Keratinocyte (primary cell): ENCODE measurements around the gene FAM3B. TPM values are rescaled to one million over a fixed set of nuclear protein-coding genes. Genes with fewer than 3 reads are reported as not detected.

Experiments used
- DNase-seq: peaks from one replicate; pipeline ENCODE4 v3.0.0-alpha.2; 2011; ENCODE audit warnings: low read depth, missing footprints, low spot score
- FAIRE-seq: peaks from 2 replicates; lab custom pipeline; 2011; peaks lifted over from hg19 to GRCh38; lab: Jason Lieb, UNC
- H2AFZ ChIP-seq: 2 replicates; pipeline ENCODE4 v1.6.0; 2012; ENCODE audit warnings: low read length, control low read depth, inconsistent platforms; ENCODE audit not compliant: control insufficient read depth
- H3K27ac ChIP-seq: 2 replicates; pipeline ENCODE4 v1.5.1; 2011; ENCODE audit warnings: low read length; ENCODE audit not compliant: control insufficient read depth, insufficient read depth
- H3K27me3 ChIP-seq: 3 replicates; pipeline ENCODE4 v1.6.0; 2011; ENCODE audit warnings: low read length; ENCODE audit not compliant: control insufficient read depth, insufficient read depth; ENCODE audit errors: extremely low read depth
- H3K36me3 ChIP-seq, 2 experiments: 2 replicates in 1 of 2; 3 replicates in 1 of 2; pipeline ENCODE4 v1.5.1; 2011; ENCODE audit warnings: low read length in 2 of 2, mild to moderate bottlenecking in 1 of 2; ENCODE audit not compliant: control insufficient read depth in 2 of 2, insufficient read depth in 2 of 2; ENCODE audit errors: extremely low read depth in 1 of 2
- H3K4me1 ChIP-seq: 3 replicates; pipeline ENCODE4 v1.5.1; 2011; ENCODE audit warnings: low read length; ENCODE audit not compliant: control insufficient read depth, insufficient read depth; ENCODE audit errors: extremely low read depth
- H3K4me2 ChIP-seq: 3 replicates; pipeline ENCODE4 v1.6.0; 2011; ENCODE audit warnings: low read depth, low read length; ENCODE audit not compliant: control insufficient read depth, insufficient read depth; ENCODE audit errors: extremely low read depth
- H3K4me3 ChIP-seq, 3 experiments: fragments of 200-600 bp in 1 of 3; sonication (generic) in 1 of 3; 2 replicates in 2 of 3; 3 replicates in 1 of 3; pipeline ENCODE4 v1.5.1; 2011 to 2016; ENCODE audit warnings: low read length in 3 of 3, mild to moderate bottlenecking in 3 of 3, control low read depth in 2 of 3, inconsistent platforms in 1 of 3, low read depth in 1 of 3, mixed read lengths in 1 of 3, mixed run types in 1 of 3, moderate library complexity in 1 of 3; ENCODE audit not compliant: control insufficient read depth in 2 of 3, insufficient read depth in 2 of 3; ENCODE audit errors: extremely low read depth in 1 of 3
- H3K79me2 ChIP-seq: 2 replicates; pipeline ENCODE4 v1.6.0; 2012; ENCODE audit warnings: low read length; ENCODE audit not compliant: control insufficient read depth, insufficient read depth
- H3K9ac ChIP-seq: 3 replicates; pipeline ENCODE4 v1.6.0; 2011; ENCODE audit warnings: low read length; ENCODE audit not compliant: control insufficient read depth, insufficient read depth; ENCODE audit errors: extremely low read depth
- H3K9me1 ChIP-seq: 3 replicates; pipeline ENCODE4 v1.6.0; 2011; ENCODE audit warnings: low read length; ENCODE audit not compliant: control insufficient read depth, insufficient read depth; ENCODE audit errors: extremely low read depth
- H3K9me3 ChIP-seq: 2 replicates; pipeline ENCODE4 v1.5.1; 2012; ENCODE audit warnings: low read depth, low read length; ENCODE audit not compliant: control insufficient read depth
- H4K20me1 ChIP-seq: 3 replicates; pipeline ENCODE4 v1.6.0; 2011; ENCODE audit warnings: low read length; ENCODE audit not compliant: control insufficient read depth, insufficient read depth; ENCODE audit errors: extremely low read depth
- CTCF ChIP-seq, 3 experiments: IDR thresholded peaks in 1 of 3; conservative IDR thresholded peaks in 1 of 3; optimal IDR thresholded peaks in 1 of 3; 2 replicates in 2 of 3; 3 replicates in 1 of 3; pipeline versions ENCODE3 to v1.5.1; 2011; ENCODE audit warnings: low read length in 3 of 3, mild to moderate bottlenecking in 3 of 3, moderate library complexity in 2 of 3, control low read depth in 1 of 3, inconsistent platforms in 1 of 3; ENCODE audit not compliant: insufficient read depth in 2 of 3; ENCODE audit errors: extremely low read depth in 1 of 3
- EZH2 ChIP-seq: IDR thresholded peaks from one replicate; pipeline ENCODE4 v1.6.1; 2012; ENCODE audit warnings: inconsistent platforms, mild to moderate bottlenecking, low read length, moderate library complexity
- dilution Hi-C: fragments of 300-500 bp; cut with MboI; formaldehyde crosslinking; loops from one replicate; pipeline ENCODE4 v1.7.0; 2020; ENCODE audit warnings: low sequenced_read_pairs; ENCODE audit not compliant: extremely low pct_ligation_motif_present
- polyA plus RNA-seq, 5 experiments: library from polyadenylated mRNA; depleted of rRNA in 3 of 5; stranded (reverse) in 3 of 5; stranded (forward) in 1 of 5; unstranded in 1 of 5; fragments of >200 nt; gene quantifications; 1 replicate in 1 of 5; 2 replicates in 3 of 5; 3 replicates in 1 of 5; pipeline versions ENCODE4 v1.2.1 to v1.2.3, GENCODE V29; 2011 to 2012; ENCODE audit warnings: missing spikeins in 2 of 5, low read depth in 1 of 5, low replicate concordance in 1 of 5

The FAM3B gene
- polyA plus RNA-seq, 1 donor (not counting 4 experiments of a cell fraction or from before 2014, with no cell fraction given): not detected

- H3K9ac ChIP-seq: no peak overlapping the region
- FAIRE-seq (no peak), DNase-seq (no peak)
- H3K4me2 ChIP-seq: no peak overlapping the region
- no peaks in the 10 kb centered on the region for H3K36me3 ChIP-seq
- no peaks in the 10 kb centered on the region for H4K20me1 ChIP-seq
- H3K27me3 ChIP-seq: peaks cover 8% of the 10 kb centered on the region
- no peaks in the 10 kb centered on the region for H3K9me3 ChIP-seq
- no peaks in the 10 kb centered on the region for H3K9me1 ChIP-seq
- H2AFZ ChIP-seq: no peak overlapping the region
- H3K27ac ChIP-seq: no peak overlapping the region
- H3K4me3 ChIP-seq: no peak overlapping the region
- H3K4me1 ChIP-seq: no peaks in the 10 kb centered on the region
- TF ChIP-seq EZH2 (no peak), CTCF (optimal IDR thresholded peaks at IDR 0.05 in 1 of 3, IDR thresholded peaks at IDR 0.05 in 1 of 3, conservative IDR thresholded peaks at IDR 0.05 in 1 of 3; ENCODE audit: extremely low read depth in 1 of 3, insufficient read depth in 2 of 3, low read length in 3 of 3) (no peak)
- no peaks in the 10 kb centered on the region for H3K79me2 ChIP-seq
- dilution Hi-C loops: no loop called here
Measured at GRCh38 chr21:41363370-41364270, 47.0 kb downstream of the FAM3B start.

GRCh38 chr21:41364308-41364707 is 47.7 kb downstream of the FAM3B start:
- no peaks in the 10 kb centered on the region for H3K4me1 ChIP-seq
- dilution Hi-C loops: no loop called here
- no peak overlapping the region for H3K27ac ChIP-seq
- H3K9me3 ChIP-seq: no peaks in the 10 kb centered on the region
- H3K4me2 ChIP-seq: no peak overlapping the region
- DNase-seq (no peak), FAIRE-seq (no peak)
- H3K9me1 ChIP-seq: no peaks in the 10 kb centered on the region
- no peaks in the 10 kb centered on the region for H3K36me3 ChIP-seq
- H4K20me1 ChIP-seq: no peaks in the 10 kb centered on the region
- no peaks in the 10 kb centered on the region for H3K79me2 ChIP-seq
- no peak for TF ChIP-seq EZH2
- no peak for TF ChIP-seq CTCF (optimal IDR thresholded peaks at IDR 0.05 in 1 of 3, IDR thresholded peaks at IDR 0.05 in 1 of 3, conservative IDR thresholded peaks at IDR 0.05 in 1 of 3; ENCODE audit: extremely low read depth in 1 of 3, insufficient read depth in 2 of 3, low read length in 3 of 3)
- H3K27me3 ChIP-seq: peaks cover 15% of the 10 kb centered on the region
- H3K4me3 ChIP-seq: no peak overlapping the region
- H2AFZ ChIP-seq: no peak overlapping the region
- no peak overlapping the region for H3K9ac ChIP-seq
